Adrenal gland (tissue), 12 donors: ENCODE measurements around the gene SMPX. TPM values are rescaled to one million over a fixed set of nuclear protein-coding genes. Genes with fewer than 3 reads are reported as not detected.

Source experiments
- DNase-seq, 7 donors: peaks; one replicate each; pipeline ENCODE4 v3.0.0-alpha.2; 2019 to 2020
- H3K27ac ChIP-seq, 5 donors: fragments of 200-600 bp; sonication (generic) in 4 of 5; 1 replicate in 3 of 5; 2 replicates in 2 of 5; pipeline versions ENCODE4 v1.5.1 to v1.8.0; 2016 to 2020; ENCODE audit warnings: mild to moderate bottlenecking in 1 of 5
- H3K27me3 ChIP-seq: fragments of 200-600 bp; 2 replicates; pipeline ENCODE4 v1.8.0; 2021
- H3K36me3 ChIP-seq, 2 donors: fragments of 200-600 bp; replicated peaks in 1 of 2; 1 replicate in 1 of 2; 2 replicates in 1 of 2; pipeline versions ENCODE4 v1.5.1 to v1.8.0; 2018 to 2022
- H3K4me1 ChIP-seq, 2 donors: fragments of 200-600 bp; replicated peaks in 1 of 2; 1 replicate in 1 of 2; 2 replicates in 1 of 2; pipeline versions ENCODE4 v1.5.1 to v1.8.0; 2018 to 2021
- H3K4me3 ChIP-seq, 4 donors: fragments of 200-600 bp; sonication (generic) in 3 of 4; one replicate each; pipeline ENCODE4 v1.5.1; 2016 to 2018
- H3K9me3 ChIP-seq, 3 donors: fragments of 200-600 bp; sonication (generic) in 1 of 3; replicated peaks in 1 of 3; 1 replicate in 2 of 3; 2 replicates in 1 of 3; pipeline versions ENCODE4 v1.5.1 to v1.8.0; 2016 to 2021
- POLR2A ChIP-seq, 2 donors: fragments of 450-650 bp; IDR thresholded peaks; one replicate each; pipeline ENCODE4 v1.6.1; 2017; ENCODE audit warnings: antibody characterized with exemption in 2 of 2, mild to moderate bottlenecking in 2 of 2, moderate library complexity in 1 of 2
- WGBS, 4 donors: extraction: QIAGEN DNeasy Blood & Tissue Kit in 2 of 4; methylation state at CpG; one replicate each; pipeline versions ENCODE4 v1.1.5 to v1.1.7; 2013 to 2017; 5-methylcytosine and 5-hydroxymethylcytosine counted together
- intact Hi-C, 2 donors: fragments of 100-400 bp; cut with DNase I; formaldehyde crosslinking; loops; one replicate each; pipeline versions ENCODE4 v1.14.1 to v1.15.0; 2022 to 2023
- polyA plus RNA-seq, 3 donors: library from polyadenylated mRNA; stranded (reverse); fragments of 200-250 nt in 2 of 3; fragments of 350-450 nt in 1 of 3; fragmentation: Illumina TruSeq in 1 of 3; extraction: RNeasy Lipid Tissue Mini Kit (QIAGEN cat#74804) in 1 of 3; gene quantifications; one replicate each; pipeline ENCODE4 v1.2.3, GENCODE V29; 2013 to 2014
- total RNA-seq, 9 donors: library from RNA; depleted of rRNA in 4 of 9; stranded (reverse); fragments of >200 nt in 4 of 9; fragments of 120-200 nt in 1 of 9; fragmentation: NEBNext Ultra II Directional in 1 of 9; extraction: Animal tissue kit (Norgen Biotek cat#: 25700) in 1 of 9; gene quantifications; one replicate each; pipeline versions ENCODE4 v1.1.0 to v1.2.4, GENCODE V29; 2013 to 2023
- TF ChIP-seq, protein P1 (sequence below), 6 experiments: fragments of 450-650 bp in 4 of 6; fragments of 200-600 bp in 2 of 6; sonication (generic) in 1 of 6; IDR thresholded peaks; 1 replicate in 5 of 6; 2 replicates in 1 of 6; pipeline versions ENCODE4 v1.5.1 to v1.8.0; 2016 to 2021; ENCODE audit warnings: antibody characterized with exemption in 6 of 6, mild to moderate bottlenecking in 2 of 6, moderate library complexity in 1 of 6
- donor health status: healthy with polysubstance abuse.
- donor health status: Bipolar disorder and iron deficiency.
- donor health status: DM: yes; HTN: yes; CAD: no.
- donor health status: DM: no; HTN: no; CAD: no.
- donor health status: DM: no; HTN: no; CAD: no.
- donor health status: DM: yes; HTN: yes; CAD: no.

Gene SMPX
- total and polyA plus RNA-seq, 12 donors: 0.10 TPM; not detected in 11

DNA sequence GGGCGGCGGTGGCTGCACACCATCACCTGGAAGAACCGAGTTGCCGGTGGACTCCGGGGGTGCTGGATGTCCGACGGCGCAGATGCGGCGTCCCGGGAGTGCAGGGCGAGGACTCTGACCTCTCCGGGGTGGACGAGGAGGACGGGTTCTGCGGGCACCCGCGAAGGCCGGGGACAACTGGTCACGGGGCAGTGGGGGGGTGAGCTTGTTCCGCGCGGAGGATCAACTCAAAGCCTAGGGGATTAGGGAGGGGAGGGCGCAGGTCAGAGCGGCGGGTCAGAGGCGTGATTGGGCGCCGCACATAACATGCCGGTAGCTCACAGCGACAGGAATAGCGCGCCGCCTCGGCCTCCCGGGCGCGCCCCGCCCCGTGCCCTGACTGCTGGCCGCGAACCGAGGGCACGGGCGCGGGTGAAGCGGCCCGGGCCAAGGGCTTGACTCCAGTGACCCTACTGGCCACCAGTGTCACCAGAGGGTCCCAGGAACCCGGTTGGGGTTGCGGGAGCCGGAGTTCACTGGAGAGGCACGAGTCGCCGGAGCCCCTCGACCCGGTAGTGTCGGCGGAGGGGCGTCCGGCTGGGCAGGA lies 99.7 kb downstream of the SMPX start, which contains the start of gene KLHL34:
TSS of gene KLHL34 (minus strand) at position 179 of the 586 bp plus-strand sequence. CDS start 542 bp downstream, outside the sequence.
- DNase-seq: no peak
- TF ChIP-seq, protein P1, sequence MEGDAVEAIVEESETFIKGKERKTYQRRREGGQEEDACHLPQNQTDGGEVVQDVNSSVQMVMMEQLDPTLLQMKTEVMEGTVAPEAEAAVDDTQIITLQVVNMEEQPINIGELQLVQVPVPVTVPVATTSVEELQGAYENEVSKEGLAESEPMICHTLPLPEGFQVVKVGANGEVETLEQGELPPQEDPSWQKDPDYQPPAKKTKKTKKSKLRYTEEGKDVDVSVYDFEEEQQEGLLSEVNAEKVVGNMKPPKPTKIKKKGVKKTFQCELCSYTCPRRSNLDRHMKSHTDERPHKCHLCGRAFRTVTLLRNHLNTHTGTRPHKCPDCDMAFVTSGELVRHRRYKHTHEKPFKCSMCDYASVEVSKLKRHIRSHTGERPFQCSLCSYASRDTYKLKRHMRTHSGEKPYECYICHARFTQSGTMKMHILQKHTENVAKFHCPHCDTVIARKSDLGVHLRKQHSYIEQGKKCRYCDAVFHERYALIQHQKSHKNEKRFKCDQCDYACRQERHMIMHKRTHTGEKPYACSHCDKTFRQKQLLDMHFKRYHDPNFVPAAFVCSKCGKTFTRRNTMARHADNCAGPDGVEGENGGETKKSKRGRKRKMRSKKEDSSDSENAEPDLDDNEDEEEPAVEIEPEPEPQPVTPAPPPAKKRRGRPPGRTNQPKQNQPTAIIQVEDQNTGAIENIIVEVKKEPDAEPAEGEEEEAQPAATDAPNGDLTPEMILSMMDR (IDR thresholded peaks at IDR 0.05): no peak
- TF ChIP-seq POLR2A (IDR thresholded peaks at IDR 0.05): no peak
- WGBS, 4 donors: 17 to 65% (median 31%) methylated on average over 18 to 60 of the region's 60 CpGs
- intact Hi-C loops: no loop called here
- Histone ChIP-seq H3K27me3 (peaks cover 30% of the 10 kb centered on the region), H3K9me3 (no peaks in the 10 kb centered on the region), H3K4me3 (no peak within 1 kb of the TSS), H3K27ac (no peak within 1 kb of the TSS), H3K4me1 (no peaks in the 10 kb centered on the region), H3K36me3 (no peaks in the 10 kb centered on the region)

DNA sequence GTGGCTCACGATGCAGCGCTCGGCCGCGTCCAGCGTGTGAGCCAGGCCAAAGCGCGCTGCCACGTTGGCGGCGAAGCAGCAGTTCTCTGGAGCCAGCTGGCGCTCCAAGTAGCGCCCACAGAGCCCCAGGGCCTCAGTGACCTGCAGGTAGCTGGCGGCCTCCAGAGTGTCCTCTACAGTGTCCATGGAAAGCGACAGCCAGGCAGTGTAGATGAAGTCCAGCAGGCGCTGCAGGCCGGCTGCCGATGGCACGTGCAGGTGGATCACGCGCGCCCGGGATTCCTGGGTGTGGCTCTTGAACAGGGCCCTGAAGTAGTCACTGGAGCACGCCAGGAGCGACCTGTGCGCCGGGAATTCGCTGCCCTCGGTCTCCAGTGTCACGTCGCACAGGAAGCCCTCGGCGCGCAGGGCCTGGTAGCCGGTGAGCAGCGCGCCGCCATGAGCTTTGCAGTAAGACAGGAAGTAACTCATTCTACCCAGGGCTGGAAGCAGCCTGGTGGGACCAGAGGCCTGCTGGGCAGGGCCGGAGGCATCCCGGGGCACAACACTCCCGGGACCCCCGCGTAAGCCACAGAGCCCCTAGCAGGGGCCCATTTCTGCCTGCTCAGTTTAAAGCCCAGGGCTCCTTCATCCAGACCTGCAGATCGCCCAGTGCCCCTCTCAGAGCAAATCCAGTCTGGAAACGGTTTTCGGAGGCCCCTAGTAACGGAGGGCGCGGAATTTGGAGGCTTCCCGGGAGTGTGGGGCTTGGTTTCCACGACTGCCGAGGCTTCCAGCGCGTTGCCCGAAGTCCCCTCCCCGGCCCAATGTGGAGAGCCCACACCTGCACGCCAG lies 100.4 kb downstream of the SMPX start:
- no peak for DNase-seq
- intact Hi-C loops: no loop called here
- no peaks in the 10 kb centered on the region for H3K9me3 ChIP-seq
- no peaks in the 10 kb centered on the region for H3K4me1 ChIP-seq
- no peak overlapping the region for H3K4me3 ChIP-seq
- no peak overlapping the region for H3K27ac ChIP-seq
- H3K36me3 ChIP-seq: no peaks in the 10 kb centered on the region
- WGBS, 4 donors: 63 to 75% (median 69%) methylated on average over 4 to 57 of the region's 57 CpGs
- TF ChIP-seq, protein P1 (IDR thresholded peaks at IDR 0.05): no peak
- no peak for TF ChIP-seq POLR2A (IDR thresholded peaks at IDR 0.05)
- H3K27me3 ChIP-seq: peaks cover 30% of the 10 kb centered on the region

DNA sequence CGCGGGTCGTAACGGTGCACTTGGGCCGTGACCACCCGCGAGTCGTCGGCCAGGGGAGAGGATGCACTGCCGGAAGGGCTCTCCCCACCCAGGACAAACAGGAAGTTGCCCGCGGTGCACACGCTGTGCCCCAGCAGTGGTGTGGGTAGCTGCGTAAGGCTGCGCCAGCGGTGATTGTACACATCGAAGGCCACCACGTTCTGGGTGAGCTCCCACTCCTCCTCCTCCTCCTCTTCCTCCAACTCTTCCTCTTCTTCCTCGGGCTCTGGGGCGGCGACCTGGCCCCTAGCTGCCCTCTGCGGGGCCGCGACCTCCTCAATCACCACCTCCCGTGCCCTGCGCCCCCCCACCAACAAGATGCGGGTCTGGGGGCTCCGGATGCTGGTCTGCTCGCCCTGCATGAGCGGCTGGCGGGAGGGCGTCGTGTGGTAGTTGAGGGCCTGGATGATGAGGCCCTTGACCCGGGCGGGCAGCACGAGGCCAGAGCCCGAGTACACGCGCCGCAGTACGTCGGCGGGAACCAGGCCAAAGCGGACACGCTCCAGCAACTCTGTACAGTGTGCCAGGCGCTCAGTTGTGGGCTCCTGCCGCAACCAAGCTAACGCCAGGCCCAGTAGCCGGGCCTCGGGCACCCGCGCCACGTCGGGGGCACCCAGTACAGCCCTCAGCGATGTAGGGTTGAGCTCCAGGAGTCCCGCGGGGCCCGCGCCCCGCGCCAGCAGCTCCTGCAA lies 101.2 kb downstream of the SMPX start:
- Histone ChIP-seq H3K4me3 (no peak overlapping the region), H3K27ac (no peak overlapping the region), H3K4me1 (no peaks in the 10 kb centered on the region), H3K9me3 (no peaks in the 10 kb centered on the region), H3K27me3 (peaks cover 30% of the 10 kb centered on the region), H3K36me3 (no peaks in the 10 kb centered on the region)
- DNase-seq: no peak
- TF ChIP-seq, protein P1 (IDR thresholded peaks at IDR 0.05): no peak
- no peak for TF ChIP-seq POLR2A (IDR thresholded peaks at IDR 0.05)
- 63 to 82% (median 66%) methylated on average over 40 to 61 of the region's 61 CpGs; no CpG with 5 or more reads in 1 of the 4 donors for WGBS, 4 donors
- intact Hi-C loops: no loop called here

Other genes starting within 250 kb of the SMPX start
- gene KLHL34, start 99.8 kb downstream of the SMPX start, total RNA-seq: under 1 TPM in 3 of 9 donors, not detected in 6; under 0.01 to 0.47 (median under 0.01) TPM
- under 1 TPM; 0.03 to 0.16 (median 0.04) TPM for gene KLHL34, start 99.8 kb downstream of the SMPX start, polyA plus RNA-seq
- gene MBTPS2, start 81.5 kb upstream of the SMPX start, total RNA-seq: 10 to 100 TPM; 10.6 to 23.8 (median 17.2) TPM
- gene MBTPS2, start 81.5 kb upstream of the SMPX start, polyA plus RNA-seq: 10 to 100 TPM in 1 of 3 donors, 1 to 10 TPM in 2; 2.1 to 25.2 (median 2.4) TPM
- gene YY2, start 97.9 kb upstream of the SMPX start, total RNA-seq: 1 to 10 TPM; 1.2 to 3.7 (median 2.0) TPM
- 1 to 10 TPM; 1.3 to 1.9 (median 1.7) TPM for gene YY2, start 97.9 kb upstream of the SMPX start, polyA plus RNA-seq
- 100 to 1,000 TPM in 6 of 9 donors, 10 to 100 TPM in 3; 68.3 to 265 (median 138) TPM for gene SMS, start 182.6 kb upstream of the SMPX start, total RNA-seq
- gene SMS, start 182.6 kb upstream of the SMPX start, polyA plus RNA-seq: 100 to 1,000 TPM in 1 of 3 donors, 10 to 100 TPM in 2; 78.6 to 138 (median 99.5) TPM